ENCODE measurements around the gene HLF.

GRCh38 chr17:55317284-55317683, 52.5 kb downstream of the HLF start:
- no peak for TF ChIP-seq CTCF (IDR thresholded peaks at IDR 0.05)
- TF ChIP-seq POLR2A (IDR thresholded peaks at IDR 0.05): no peak
- no peak for TF ChIP-seq POLR2AphosphoS5 (IDR thresholded peaks at IDR 0.05)
- TF ChIP-seq EP300 (IDR thresholded peaks at IDR 0.05): no peak

All from stomach (tissue), 4 donors.